HG03108 (cell line): ENCODE data around the gene RNASE8.

Source experiments
- ATAC-seq: cut with Tn5 transposase; IDR thresholded peaks from one replicate; pipeline ENCODE4 v1.9.1; 2021; ENCODE audit warnings: moderate library complexity; ENCODE audit not compliant: unreplicated experiment

Gene RNASE8

DNA sequence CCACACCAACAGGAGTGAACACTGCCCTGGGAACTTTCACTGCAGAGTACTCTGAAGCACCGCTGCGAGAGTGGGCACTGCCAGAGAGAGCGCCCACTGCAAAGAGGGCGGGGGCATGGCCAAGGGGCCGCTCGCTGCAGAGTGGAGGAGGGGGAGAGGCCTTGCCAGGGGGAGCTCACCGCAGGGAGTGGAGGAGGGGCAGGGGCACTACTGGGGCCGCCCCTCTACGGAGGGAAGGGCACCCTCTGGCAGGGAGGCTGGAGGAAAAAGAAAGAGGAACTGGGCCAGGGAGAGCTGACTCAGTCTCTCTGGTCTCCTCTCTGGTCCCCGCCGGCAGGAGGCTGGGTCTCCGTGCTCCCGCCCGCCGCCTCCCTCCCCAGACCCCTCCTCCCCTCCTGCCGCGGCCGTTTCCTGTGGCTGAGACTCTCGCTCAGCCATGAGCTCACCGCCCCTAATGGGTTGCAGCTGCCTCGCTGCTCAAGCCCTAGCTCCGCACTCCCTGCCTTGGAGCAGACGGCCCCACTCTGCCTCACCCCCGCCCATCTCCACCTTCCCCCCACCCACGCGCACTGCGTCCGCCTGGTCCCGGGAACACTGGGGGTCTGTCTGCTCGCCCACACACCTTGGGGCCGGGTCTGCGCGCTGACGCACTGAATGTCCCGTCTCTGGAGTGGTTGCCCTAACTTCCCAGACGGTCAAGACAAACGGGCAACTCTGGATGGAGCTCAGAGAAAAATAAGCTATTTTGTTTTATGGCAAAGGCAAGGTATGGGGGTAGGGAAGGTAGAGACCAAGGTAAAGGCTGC lies 13.8 kb downstream of the RNASE8 start:
- ATAC-seq = peak; percentile 70

DNA sequence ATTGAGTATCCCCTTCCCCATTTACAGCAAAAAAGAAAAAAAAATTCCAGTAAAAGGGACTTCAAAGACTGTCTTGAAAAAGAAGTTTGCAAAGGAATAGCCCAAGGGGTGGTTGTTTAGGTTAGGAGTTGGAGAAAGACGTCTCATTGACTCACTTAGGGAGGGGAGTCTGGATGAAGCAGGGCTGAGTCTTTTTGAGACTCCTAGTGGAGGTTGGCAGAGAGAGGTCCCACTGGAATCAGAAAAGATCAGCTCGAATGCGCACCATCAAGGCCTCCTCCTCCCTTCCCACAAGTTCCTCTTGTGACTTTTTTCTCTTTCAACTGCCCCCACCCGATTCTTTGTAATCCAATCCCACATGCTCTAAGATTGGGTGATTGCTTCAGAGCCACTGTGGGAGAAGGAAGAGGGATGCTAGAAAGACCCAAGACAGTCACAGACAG lies 14.4 kb downstream of the RNASE8 start:
- ATAC-seq = no peak

DNA sequence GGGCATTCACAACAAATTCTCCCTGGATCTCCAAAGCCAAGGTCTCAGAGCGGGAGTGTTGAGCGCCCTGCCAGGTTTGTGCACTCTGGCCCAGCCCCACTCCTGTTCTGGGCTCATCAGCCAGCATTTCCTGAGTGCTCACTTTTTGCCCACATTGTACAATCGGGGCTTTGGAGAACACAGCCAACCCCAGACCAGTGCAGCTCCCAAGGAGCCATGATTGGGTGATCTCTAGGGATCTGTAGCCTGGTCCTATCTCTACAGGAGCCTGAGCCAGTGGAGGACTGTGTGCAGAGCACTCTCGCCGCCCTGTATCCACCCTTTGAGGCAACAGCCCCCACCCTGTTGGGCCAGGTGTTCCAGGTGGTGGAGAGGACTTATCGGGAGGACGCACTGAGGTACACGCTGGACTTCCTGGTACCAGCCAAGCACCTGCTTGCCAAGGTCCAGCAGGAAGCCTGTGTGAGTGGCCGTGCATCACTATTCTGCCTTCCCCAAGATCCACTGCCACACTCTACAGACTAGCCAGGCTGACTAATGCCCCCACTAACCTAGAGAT lies 15.2 kb downstream of the RNASE8 start:
- no peak for ATAC-seq

DNA sequence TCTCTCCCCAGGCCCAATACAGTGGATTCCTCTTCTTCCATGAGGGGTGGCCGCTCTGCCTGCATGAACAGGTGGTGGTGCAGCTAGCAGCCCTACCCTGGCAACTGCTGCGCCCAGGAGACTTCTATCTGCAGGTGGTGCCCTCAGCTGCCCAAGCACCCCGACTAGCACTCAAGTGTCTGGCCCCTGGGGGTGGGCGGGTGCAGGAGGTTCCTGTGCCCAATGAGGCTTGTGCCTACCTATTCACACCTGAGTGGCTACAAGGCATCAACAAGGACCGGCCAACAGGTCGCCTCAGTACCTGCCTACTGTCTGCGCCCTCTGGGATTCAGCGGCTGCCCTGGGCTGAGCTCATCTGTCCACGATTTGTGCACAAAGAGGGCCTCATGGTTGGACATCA lies 16.3 kb downstream of the RNASE8 start:
- no peak for ATAC-seq

DNA sequence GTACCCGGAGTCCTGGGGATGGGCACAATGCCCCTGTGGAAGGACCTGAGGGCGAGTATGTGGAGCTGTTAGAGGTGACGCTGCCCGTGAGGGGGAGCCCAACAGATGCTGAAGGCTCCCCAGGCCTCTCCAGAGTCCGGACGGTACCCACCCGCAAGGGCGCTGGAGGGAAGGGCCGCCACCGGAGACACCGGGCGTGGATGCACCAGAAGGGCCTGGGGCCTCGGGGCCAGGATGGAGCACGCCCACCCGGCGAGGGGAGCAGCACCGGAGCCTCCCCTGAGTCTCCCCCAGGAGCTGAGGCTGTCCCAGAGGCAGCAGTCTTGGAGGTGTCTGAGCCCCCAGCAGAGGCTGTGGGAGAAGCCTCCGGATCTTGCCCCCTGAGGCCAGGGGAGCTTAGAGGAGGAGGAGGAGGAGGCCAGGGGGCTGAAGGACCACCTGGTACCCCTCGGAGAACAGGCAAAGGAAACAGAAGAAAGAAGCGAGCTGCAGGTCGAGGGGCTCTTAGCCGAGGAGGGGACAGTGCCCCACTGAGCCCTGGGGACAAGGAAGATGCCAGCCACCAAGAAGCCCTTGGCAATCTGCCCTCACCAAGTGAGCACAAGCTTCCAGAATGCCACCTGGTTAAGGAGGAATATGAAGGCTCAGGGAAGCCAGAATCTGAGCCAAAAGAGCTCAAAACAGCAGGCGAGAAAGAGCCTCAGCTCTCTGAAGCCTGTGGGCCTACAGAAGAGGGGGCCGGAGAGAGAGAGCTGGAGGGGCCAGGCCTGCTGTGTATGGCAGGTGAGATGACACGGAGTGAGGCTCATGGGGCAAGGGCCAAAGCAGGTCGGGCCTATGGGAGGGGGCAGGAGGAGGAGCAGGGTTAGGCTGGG lies 17.0 kb downstream of the RNASE8 start:
- no peak for ATAC-seq

DNA sequence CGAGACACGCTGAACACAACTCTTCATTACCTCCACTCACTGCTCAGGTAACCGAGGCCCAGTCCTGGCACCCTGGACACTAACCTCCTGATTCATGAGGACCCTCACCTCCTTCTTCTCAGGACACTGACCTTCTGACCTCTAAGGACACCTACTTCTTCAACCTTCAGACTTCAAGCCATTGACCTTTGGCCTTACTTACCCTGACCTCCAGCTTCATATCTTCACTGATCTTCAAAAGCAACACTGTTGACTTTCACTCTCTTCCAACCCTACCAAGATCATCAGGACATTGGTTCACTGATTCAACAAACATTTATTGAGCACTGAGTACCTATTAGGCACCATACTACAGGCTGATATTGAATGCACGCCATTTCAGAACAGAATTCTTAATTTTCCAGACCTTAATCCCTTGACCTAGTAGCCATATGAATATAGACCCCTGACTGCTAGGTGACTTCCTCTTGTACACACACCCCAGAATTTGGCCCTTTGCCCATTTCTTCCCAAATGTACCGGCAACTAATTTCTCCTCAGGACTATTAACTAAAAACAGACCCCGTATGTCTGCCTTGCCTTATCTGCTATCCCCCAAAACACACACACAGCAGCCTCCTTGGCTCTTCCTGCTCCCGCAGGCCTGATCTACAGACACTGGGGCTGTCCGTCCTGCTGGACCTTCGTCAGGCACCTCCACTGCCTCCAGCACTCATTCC lies 18.3 kb downstream of the RNASE8 start:
- ATAC-seq = no peak

DNA sequence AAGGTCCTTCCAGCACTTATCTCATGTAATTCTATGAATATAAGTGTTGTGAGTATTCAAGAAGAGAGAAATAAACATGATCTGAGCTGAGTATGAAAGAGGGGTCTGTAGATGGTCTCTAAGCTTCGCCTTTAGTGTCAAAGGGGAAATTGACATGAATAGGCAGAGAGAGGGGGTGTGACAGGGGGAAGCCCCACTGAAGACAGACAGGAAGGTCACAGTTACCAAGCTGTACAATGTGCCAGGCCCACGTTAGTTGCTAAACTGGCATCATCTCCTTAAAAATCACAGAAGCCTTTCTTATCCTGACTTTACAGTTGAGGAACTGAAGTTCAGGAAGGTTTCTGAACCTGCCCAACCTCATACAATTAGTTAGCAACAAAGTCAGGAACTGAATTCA lies 20.1 kb downstream of the RNASE8 start:
- ATAC-seq = no peak

DNA sequence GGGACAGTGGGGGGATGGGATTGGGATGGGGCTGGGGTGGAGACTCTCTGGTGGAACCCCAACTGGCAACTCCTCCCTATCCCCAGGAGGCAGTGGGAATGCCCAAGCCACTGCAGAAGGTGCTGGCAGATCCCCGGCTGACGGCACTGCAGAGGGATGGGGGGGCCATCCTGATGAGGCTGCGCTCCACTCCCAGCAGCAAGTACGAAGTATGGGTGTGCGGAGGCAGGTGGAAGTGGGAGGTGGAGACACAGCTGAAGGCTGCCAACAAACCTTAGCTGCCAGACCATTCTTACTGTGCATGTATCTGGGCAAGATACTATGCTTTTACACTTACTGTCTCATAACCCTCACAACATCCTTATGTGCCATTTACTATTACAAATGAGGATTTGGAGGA lies 20.7 kb downstream of the RNASE8 start:
- ATAC-seq = no peak

DNA sequence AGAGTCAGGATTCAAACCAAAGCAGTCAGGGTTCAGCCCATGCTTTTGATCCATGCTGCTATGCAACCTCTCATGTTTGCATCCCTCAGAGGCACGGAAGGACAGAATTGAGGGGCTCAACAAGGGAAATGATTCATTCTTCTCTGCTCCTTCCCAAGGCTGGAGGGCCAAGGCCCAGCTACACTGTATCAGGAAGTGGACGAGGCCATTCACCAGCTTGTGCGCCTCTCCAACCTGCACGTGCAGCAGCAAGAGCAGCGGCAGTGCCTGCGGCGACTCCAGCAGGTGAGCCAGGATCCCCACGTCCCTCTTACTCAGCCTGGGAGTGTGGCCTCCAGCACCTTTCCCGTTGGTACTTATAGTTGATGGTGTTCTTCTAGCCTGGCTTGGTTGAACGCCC lies 21.1 kb downstream of the RNASE8 start:
- no peak for ATAC-seq

DNA sequence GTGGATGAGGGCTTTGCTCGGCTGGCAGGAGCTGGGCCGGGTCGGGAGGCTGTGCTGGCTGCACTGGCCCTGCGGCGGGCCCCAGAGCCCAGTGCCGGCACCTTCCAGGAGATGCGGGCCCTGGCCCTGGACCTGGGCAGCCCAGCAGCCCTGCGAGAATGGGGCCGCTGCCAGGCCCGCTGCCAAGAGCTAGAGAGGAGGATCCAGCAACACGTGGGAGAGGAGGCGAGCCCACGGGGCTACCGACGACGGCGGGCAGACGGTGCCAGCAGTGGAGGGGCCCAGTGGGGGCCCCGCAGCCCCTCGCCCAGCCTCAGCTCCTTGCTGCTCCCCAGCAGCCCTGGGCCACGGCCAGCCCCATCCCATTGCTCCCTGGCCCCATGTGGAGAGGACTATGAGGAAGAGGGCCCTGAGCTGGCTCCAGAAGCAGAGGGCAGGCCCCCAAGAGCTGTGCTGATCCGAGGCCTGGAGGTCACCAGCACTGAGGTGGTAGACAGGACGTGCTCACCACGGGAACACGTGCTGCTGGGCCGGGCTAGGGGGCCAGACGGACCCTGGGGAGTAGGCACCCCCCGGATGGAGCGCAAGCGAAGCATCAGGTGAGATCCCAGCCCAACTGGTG lies 24.0 kb downstream of the RNASE8 start:
- ATAC-seq = no peak

DNA sequence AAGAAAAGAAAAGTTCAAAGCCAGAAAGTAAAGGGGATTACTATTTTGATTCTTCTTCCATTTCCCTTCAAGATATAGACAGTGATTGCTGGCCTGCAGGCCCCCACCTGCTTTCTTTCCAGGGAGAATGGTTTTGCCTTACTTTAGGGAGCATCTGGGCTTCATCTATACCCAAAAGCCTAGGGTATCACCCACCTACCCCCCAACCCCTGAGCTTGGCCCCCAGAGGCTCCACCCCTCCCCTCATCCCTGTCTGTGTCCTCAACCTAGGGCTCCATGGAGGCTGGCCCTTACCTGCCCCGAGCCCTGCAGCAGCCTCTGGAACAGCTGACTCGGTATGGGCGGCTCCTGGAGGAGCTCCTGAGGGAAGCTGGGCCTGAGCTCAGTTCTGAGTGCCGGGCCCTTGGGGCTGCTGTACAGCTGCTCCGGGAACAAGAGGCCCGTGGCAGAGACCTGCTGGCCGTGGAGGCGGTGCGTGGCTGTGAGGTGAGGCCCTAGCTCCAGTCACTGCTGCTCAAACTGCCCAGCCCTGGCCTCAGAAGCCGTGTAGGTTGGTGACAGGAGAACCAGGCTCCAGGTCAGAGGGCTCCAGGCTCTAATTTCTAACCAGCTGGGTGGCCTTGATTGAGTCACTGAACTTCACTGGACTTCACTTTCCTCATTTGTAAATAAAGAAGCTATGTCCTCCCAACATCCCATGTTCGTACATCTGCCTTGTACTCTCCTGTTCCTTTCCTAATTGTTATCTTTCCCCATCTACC lies 26.1 kb downstream of the RNASE8 start:
- ATAC-seq = no peak

DNA sequence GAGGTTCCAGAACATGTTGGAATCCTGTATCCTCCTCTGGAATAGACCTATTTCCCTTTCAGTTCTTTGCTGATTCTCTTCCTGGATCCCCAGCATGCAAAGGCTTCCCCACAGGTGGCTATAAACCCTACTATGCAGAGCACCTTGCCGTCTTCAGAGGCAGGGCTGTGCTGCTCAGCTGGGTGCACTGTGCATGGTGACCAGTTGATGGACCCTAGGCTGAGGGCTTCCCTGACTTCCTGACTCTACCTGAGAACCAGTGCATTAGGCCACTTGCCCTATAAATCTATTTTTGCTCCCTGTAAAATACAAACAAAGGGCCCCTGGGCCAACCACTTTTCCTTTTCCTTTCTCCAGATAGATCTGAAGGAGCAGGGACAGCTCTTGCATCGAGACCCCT lies 26.8 kb downstream of the RNASE8 start:
- ATAC-seq = no peak

DNA sequence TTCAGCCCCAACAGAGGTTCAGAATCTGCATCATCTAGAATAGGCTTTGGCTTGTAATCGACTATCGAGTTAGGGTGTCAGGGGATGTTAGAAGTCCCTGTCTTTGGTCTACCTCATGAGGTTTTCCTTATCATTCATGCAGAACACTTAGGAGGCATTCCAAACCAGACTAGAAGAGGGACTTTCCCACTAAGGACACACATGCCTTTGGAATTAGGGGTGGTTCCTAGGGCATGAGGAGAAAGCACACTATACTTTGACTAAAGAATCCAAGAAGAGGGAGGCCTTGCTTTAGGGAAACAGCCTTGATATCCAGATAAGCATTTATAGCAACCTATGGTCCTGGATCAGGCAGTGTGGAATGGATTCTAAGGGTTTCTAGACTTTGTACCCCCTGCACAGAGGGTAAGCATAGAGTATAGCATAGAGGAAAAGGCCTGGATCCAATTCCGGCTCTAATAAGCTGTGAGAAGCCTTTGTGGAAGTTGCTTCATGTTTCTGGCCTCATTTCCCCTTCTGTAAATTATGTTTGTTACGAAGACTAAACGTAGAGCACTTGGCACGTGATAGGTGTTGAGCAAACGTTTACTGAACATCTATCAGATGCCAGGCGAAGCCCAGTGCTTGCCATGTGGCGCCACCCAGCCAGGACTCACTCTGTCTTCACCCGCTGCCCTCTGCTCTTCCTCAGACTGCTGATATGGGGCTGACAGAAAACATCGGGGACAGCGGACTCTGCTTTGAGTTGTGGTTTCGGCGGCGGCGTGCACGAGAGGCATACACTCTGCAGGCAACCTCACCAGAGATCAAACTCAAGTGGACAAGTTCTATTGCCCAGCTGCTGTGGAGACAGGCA lies 27.6 kb downstream of the RNASE8 start:
- no peak for ATAC-seq

DNA sequence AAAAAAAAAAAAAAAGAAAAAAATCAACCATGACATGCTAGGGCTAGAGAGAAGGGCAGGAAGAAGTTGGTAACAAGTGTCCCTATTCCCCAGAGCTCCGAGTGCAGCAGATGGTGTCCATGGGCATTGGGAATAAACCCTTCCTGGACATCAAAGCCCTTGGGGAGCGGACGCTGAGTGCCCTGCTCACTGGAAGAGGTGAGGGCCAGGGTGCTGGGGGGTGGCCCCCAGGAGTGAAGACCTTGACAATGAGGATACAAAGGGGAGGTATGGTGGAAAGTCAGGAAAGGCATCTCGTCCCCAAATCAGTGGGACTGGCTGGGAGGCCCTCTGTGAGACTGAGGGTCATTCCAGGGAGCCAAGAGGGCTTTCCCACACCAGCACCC lies 29.3 kb downstream of the RNASE8 start:
- no peak for ATAC-seq

DNA sequence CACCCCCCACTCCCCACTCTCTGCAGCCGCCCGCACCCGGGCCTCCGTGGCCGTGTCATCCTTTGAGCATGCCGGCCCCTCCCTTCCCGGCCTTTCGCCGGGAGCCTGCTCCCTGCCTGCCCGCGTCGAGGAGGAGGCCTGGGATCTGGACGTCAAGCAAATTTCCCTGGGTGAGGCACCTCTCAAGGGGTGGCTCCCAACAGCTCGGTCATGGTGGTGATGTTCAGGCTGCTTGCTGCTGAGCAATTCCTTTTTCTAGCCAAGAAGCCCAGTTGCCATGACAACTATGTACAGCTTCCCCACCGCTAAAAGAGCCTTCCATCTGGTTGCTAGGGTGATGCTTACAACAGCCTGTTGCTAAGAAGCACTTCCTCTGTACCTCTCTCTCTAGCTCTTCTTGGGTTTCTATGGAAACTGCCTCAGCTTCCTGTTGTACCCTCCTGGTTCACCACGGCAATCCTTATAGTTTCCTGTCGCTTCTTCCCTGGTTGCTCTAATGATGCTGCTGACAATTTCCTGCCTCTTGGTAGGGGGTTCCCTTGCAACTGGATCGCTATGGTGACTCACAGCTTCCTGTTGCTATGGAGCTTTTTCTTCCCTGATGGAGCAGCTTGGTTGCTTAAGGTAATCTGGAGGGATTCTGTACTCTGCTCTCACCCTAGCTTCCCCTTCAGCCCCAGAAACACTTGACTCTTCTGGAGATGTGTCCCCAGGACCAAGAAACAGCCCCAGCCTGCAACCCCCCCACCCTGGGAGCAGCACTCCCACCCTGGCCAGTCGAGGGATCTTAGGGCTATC lies 29.9 kb downstream of the RNASE8 start:
- no peak for ATAC-seq

DNA sequence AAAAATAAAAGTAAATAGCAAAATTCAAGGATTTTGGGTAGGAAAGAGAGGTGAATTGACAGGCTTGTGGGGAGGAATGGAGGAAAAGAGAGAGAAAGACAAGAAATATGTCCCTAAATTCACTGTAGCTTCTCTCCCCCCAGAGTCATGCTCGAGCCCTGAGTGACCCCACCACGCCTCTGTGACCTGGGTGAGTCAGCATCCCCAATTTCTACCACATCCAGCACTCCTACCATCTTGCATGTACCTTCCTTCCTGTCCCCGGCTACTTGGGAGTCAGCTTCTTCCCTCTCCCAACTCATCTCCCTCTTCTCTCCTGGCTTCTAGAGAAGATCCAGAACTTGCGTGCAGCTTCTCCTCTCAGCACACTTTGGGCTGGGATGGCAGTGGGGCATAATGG lies 31.1 kb downstream of the RNASE8 start:
- no peak for ATAC-seq

DNA sequence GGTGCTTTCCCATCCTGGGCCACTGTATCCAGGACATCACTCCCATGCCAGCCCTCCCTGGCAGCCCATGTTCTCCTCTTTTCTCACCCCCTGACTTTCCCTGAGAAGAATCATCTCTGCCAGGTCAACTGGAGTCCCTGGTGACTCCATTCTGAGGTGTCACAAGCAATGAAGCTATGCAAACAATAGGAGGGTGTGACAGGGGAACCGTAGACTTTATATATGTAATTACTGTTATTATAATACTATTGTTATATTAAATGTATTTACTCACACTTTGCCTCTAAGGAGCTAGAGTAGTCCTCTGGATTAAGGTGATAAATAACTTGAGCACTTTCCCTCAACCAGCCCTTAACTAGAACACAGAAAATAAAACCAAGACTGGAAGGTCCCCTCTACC lies 31.6 kb downstream of the RNASE8 start:
- ATAC-seq = no peak

DNA sequence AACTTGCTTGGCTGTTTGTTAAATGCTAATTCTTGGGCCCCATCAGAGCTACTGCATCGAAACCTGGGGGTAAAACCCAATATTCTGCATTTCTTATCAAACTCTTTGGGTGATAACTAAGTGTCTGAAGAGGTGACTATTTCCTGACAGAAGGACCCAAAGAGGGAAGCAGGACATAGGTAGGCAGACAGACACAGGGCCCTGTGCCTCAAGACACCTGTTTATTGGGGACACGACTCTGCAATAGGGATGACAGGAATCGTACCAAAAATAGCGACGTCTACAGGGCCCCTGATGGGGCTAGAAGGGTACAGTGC lies 32.2 kb downstream of the RNASE8 start:
- ATAC-seq = no peak
